Psoas muscle (tissue), 8 donors: Measurements from ENCODE around the gene UCN. TPM values are rescaled to one million over a fixed set of nuclear protein-coding genes. Genes with fewer than 3 reads are reported as not detected.
"Not testable (repeated sequence)": the region's sequence is repeated elsewhere in the genome, so short reads cannot be mapped to it uniquely, and the experiment has no call there.

Experiments used
- ATAC-seq, 4 donors: fragments of 200-7000 bp; cut with Tn5 transposase; one replicate each; pipeline ENCODE4 v1.9.1; 2020; ENCODE audit warnings: moderate library complexity in 3 of 4, mild to moderate bottlenecking in 2 of 4
- DNase-seq, 2 donors: peaks; one replicate each; pipeline ENCODE4 v3.0.0-alpha.2; 2020
- H3K27ac ChIP-seq: fragments of 200-600 bp; one replicate; pipeline ENCODE4 v1.8.0; 2022
- H3K27me3 ChIP-seq, 3 donors: fragments of 200-600 bp in 1 of 3; one replicate each; pipeline versions ENCODE4 v1.6.1 to v1.8.0; 2013 to 2022; ENCODE audit warnings: low read length in 2 of 3, mild to moderate bottlenecking in 2 of 3, moderate library complexity in 1 of 3; ENCODE audit not compliant: insufficient read depth in 3 of 3
- H3K36me3 ChIP-seq, 2 donors: fragments of 200-600 bp in 1 of 2; one replicate each; pipeline versions ENCODE4 v1.6.1 to v1.8.0; 2013 to 2022; ENCODE audit warnings: low read depth in 1 of 2, mild to moderate bottlenecking in 1 of 2, moderate library complexity in 1 of 2; ENCODE audit not compliant: insufficient read depth in 1 of 2
- H3K4me1 ChIP-seq: fragments of 200-600 bp; one replicate; pipeline ENCODE4 v1.8.0; 2022
- H3K4me3 ChIP-seq: fragments of 200-600 bp; one replicate; pipeline ENCODE4 v1.8.0; 2022; ENCODE audit warnings: mild to moderate bottlenecking
- H3K9me3 ChIP-seq: fragments of 200-600 bp; one replicate; pipeline ENCODE4 v1.8.0; 2022
- CTCF ChIP-seq: fragments of 200-600 bp; IDR thresholded peaks from one replicate; pipeline ENCODE4 v1.8.0; 2022; ENCODE audit warnings: antibody characterized with exemption
- WGBS, 3 donors: extraction: QIAGEN DNeasy Blood & Tissue Kit; methylation state at CpG; one replicate each; pipeline versions ENCODE4 v1.1.6 to v1.1.7; 2013; 5-methylcytosine and 5-hydroxymethylcytosine counted together
- intact Hi-C, 2 donors: fragments of 100-400 bp; cut with DNase I; formaldehyde crosslinking; loops; one replicate each; pipeline versions ENCODE4 v1.11.0 to v1.14.2; 2022
- polyA plus RNA-seq, 3 donors: library from polyadenylated mRNA; stranded (reverse); fragments of 200-250 nt; gene quantifications; one replicate each; pipeline ENCODE4 v1.2.3, GENCODE V29; 2013
- total RNA-seq, 4 donors: library from RNA; stranded (reverse); fragmentation: NEBNext Ultra II Directional in 2 of 4; extraction: Animal tissue kit (Norgen Biotek cat#: 25700) in 2 of 4; gene quantifications; one replicate each; pipeline versions ENCODE4 v1.2.1 to v1.2.4, GENCODE V29; 2021 to 2023
- donor health status: healthy with polysubstance abuse.
- donor health status: DM: no; HTN: no; CAD: no; lungs with moderate emphysema.
- donor health status: Bipolar disorder and iron deficiency.
- donor health status: healthy.
- donor health status: DM: yes; HTN: yes; CAD: no.
- donor health status: DM: no; HTN: no; CAD: no.
- donor health status: DM: no; HTN: no; CAD: no.
- donor health status: DM: yes; HTN: yes; CAD: no.

Gene UCN
- total and polyA plus RNA-seq, 7 donors: 0.26 to 3.6 (median 0.45) TPM; not detected in 3

- H3K27ac ChIP-seq: no peak overlapping the region
- H3K4me1 ChIP-seq: no peaks in the 10 kb centered on the region
- ATAC-seq (no peak), DNase-seq (no peak)
- H3K9me3 ChIP-seq: no peaks in the 10 kb centered on the region
- no peak for TF ChIP-seq CTCF
- WGBS, 3 donors: 75 to 78% (median 77%) methylated on average over 11 of the region's 11 CpGs
- intact Hi-C loops: no loop called here
- no peaks in the 10 kb centered on the region for H3K36me3 ChIP-seq
- no peak overlapping the region for H3K4me3 ChIP-seq
- peaks cover 0 to 14% (median 3%) of the 10 kb centered on the region in 3 donors for H3K27me3 ChIP-seq
Observed at GRCh38 chr2:27271631-27272340, 36.5 kb downstream of the UCN start.

- intact Hi-C loops: no loop called here
- ATAC-seq (no peak), DNase-seq (no peak)
- no peak for TF ChIP-seq CTCF
- no peaks in the 10 kb centered on the region for H3K36me3 ChIP-seq
- 79 to 90% (median 82%) methylated on average over 2 of the region's 2 CpGs for WGBS, 3 donors
- H3K27ac ChIP-seq: no peak overlapping the region
- H3K27me3 ChIP-seq: peaks cover 0 to 23% (median 3%) of the 10 kb centered on the region in 3 donors
- H3K4me1 ChIP-seq: no peaks in the 10 kb centered on the region
- H3K9me3 ChIP-seq: no peaks in the 10 kb centered on the region
- H3K4me3 ChIP-seq: no peak overlapping the region
Observed at GRCh38 chr2:27270670-27271069, 37.6 kb downstream of the UCN start.

- 75 to 84% (median 82%) methylated on average over 3 of the region's 3 CpGs for WGBS, 3 donors
- no peak for TF ChIP-seq CTCF
- peaks cover 0 to 29% (median 3%) of the 10 kb centered on the region in 3 donors for H3K27me3 ChIP-seq
- H3K9me3 ChIP-seq: no peaks in the 10 kb centered on the region
- H3K4me3 ChIP-seq: no peak overlapping the region
- H3K27ac ChIP-seq: no peak overlapping the region
- ATAC-seq: no peak
- H3K36me3 ChIP-seq: no peaks in the 10 kb centered on the region
- peaks cover 3% of the 10 kb centered on the region for H3K4me1 ChIP-seq
- intact Hi-C loops: no loop called here
- no peak for DNase-seq
Observed at GRCh38 chr2:27270131-27270530, 38.1 kb downstream of the UCN start.

- Histone ChIP-seq H3K4me1 (peaks cover 22% of the 10 kb centered on the region), H3K27me3 (peaks cover 0 to 47% (median 14%) of the 10 kb centered on the region in 3 donors)
- intact Hi-C loops, DNase-seq, H3K27ac ChIP-seq, ATAC-seq, H3K36me3 ChIP-seq, H3K4me3 ChIP-seq, H3K9me3 ChIP-seq: not testable (repeated sequence)
- WGBS, 3 donors: 89 to 92% (median 92%) methylated on average over 13 of the region's 13 CpGs
Observed at GRCh38 chr2:27268296-27268695, 39.9 kb downstream of the UCN start.

- Histone ChIP-seq H3K4me3 (peak overlapping the region; percentile 71), H3K9me3 (no peaks in the 10 kb centered on the region), H3K27me3 (peaks cover 0 to 72% (median 34%) of the 10 kb centered on the region in 3 donors), H3K36me3 (no peaks in the 10 kb centered on the region), H3K4me1 (peaks cover 28% of the 10 kb centered on the region), H3K27ac (no peak overlapping the region)
- intact Hi-C loops: no loop called here
- no peak for DNase-seq
- TF ChIP-seq CTCF: no peak
- ATAC-seq: peak in 1 of 4 donors; percentile 6
Observed at GRCh38 chr2:27265536-27265870, 42.7 kb downstream of the UCN start.
